ENCODE results near the gene OR1J2. TPM values are rescaled to one million over a fixed set of nuclear protein-coding genes. Genes with fewer than 3 reads are reported as not detected.

Gene OR1J2
- total and polyA plus RNA-seq, 9 of the 15 experiments (the other 6 are each of a cell fraction or from before 2014, with no cell fraction given): not detected

GRCh38 chr9:122463828-122464632 is 46.6 kb upstream of the OR1J2 start (continued):
- TF ChIP-seq, protein P1, sequence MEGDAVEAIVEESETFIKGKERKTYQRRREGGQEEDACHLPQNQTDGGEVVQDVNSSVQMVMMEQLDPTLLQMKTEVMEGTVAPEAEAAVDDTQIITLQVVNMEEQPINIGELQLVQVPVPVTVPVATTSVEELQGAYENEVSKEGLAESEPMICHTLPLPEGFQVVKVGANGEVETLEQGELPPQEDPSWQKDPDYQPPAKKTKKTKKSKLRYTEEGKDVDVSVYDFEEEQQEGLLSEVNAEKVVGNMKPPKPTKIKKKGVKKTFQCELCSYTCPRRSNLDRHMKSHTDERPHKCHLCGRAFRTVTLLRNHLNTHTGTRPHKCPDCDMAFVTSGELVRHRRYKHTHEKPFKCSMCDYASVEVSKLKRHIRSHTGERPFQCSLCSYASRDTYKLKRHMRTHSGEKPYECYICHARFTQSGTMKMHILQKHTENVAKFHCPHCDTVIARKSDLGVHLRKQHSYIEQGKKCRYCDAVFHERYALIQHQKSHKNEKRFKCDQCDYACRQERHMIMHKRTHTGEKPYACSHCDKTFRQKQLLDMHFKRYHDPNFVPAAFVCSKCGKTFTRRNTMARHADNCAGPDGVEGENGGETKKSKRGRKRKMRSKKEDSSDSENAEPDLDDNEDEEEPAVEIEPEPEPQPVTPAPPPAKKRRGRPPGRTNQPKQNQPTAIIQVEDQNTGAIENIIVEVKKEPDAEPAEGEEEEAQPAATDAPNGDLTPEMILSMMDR (IDR thresholded peaks at IDR 0.05 in 2 of 3, conservative IDR thresholded peaks at IDR 0.05 in 1 of 3; ENCODE audit: insufficient read depth in 2 of 3, low read depth in 1 of 3, low read length in 3 of 3): peak; percentile 51 to 58 (median 58); a peak in 4 of 6 replicates
- TF ChIP-seq SMC3 (conservative IDR thresholded peaks at IDR 0.05; ENCODE audit: insufficient read depth, low read depth, low read length) (peak; percentile 37; the same call in 1 of the 2 replicates), POLR2A (conservative IDR thresholded peaks at IDR 0.05) (peak; percentile 46; the same call in 1 of the 2 replicates), MAZ (CRISPR knock-in tag; conservative IDR thresholded peaks at IDR 0.05 in 1 of 2, IDR thresholded peaks at IDR 0.05 in 1 of 2) (peak in 1 of 2 experiments; percentile 53; a peak in 1 of 4 replicates), SMARCE1 (IDR thresholded peaks at IDR 0.05) (no peak), GATA2 (CRISPR knock-in tag; IDR thresholded peaks at IDR 0.05) (no peak), ZNF316 (IDR thresholded peaks at IDR 0.05) (peak; percentile 2; the same call in 1 of the 2 replicates), MYC (IDR thresholded peaks at IDR 0.05; ENCODE audit: low read depth, low read length) (peak; percentile 23; the same call in 1 of the 2 replicates), MYC (CRISPR knock-in tag; IDR thresholded peaks at IDR 0.05; ENCODE audit: borderline replicate concordance, low read depth) (no peak), DIDO1 (tag; IDR thresholded peaks at IDR 0.05; ENCODE audit: low read depth) (0 out of 2 replicates have a peak, but pooled peaks have one; percentile 22), CC2D1A (IDR thresholded peaks at IDR 0.05) (peak; percentile 85), C11orf30 (IDR thresholded peaks at IDR 0.05; ENCODE audit: low read depth) (peak; percentile 26; the same call in 1 of the 2 replicates), EHMT2 (IDR thresholded peaks at IDR 0.05) (peak; percentile 49; the same call in 1 of the 2 replicates), TRIM24 (IDR thresholded peaks at IDR 0.05) (peak in 1 of 2 experiments; percentile 48; a peak in 1 of 4 replicates), CBFB (CRISPR knock-in tag; IDR thresholded peaks at IDR 0.05) (no peak), CTCFL (IDR thresholded peaks at IDR 0.05; ENCODE audit: borderline replicate concordance, insufficient read depth, low read depth, low read length, poor library complexity, severe bottlenecking) (peak; percentile 49), CBX1 (IDR thresholded peaks at IDR 0.05; ENCODE audit: low read depth) (no peak), ATF7 (IDR thresholded peaks at IDR 0.05) (peak; percentile 27; the same call in 1 of the 2 replicates)

All from K562 (cell line).